ENCODE measurements around the gene CACNG7.

Gene CACNG7

DNA sequence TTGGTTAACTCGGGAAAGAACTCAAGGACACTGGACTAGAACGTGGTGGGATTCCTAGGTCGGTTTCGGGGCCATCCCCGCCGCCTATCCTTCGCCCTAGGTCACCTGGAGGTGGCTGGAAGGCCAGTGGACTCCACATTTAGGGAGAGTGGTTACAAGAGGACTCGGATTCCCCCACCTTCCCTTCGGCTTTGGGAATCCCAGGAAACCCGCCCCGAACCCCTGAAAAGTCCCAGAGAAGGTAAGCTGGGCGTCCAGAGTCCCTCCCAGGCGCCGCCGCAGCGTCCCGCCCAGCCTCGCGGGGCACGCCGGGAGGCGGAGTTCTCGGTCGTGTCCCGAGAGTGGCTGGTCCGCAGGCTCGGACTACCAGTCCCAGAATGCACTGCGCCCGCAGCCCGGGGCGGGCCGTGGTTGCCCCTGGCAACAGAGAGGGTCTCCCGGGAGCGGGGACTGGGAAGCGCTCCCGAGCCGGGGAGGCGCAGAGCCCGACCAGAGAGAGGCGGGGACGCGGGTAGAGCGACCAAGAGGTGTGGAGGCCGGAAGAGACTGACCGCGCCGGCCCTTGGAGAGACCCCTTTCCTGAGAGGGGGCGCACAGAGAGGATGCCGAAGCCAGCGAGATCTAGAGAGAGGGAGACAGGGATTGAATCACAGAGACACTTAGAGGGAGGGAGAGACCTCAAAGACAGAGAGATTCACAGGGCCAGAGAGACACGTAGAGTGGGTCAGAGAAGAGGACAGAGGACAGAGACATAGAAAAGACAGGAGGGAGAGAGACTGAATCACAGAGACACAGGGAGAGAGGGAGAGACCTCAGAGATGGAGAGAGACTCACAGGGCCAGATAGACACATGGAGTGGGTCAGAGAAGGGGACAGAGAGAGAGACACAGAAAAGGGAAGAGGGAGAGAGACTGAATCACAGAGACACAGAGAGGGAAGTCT is 29.7 kb upstream of the CACNG7 start:
- peak; percentile 87 to 89 for DNase-seq

DNA sequence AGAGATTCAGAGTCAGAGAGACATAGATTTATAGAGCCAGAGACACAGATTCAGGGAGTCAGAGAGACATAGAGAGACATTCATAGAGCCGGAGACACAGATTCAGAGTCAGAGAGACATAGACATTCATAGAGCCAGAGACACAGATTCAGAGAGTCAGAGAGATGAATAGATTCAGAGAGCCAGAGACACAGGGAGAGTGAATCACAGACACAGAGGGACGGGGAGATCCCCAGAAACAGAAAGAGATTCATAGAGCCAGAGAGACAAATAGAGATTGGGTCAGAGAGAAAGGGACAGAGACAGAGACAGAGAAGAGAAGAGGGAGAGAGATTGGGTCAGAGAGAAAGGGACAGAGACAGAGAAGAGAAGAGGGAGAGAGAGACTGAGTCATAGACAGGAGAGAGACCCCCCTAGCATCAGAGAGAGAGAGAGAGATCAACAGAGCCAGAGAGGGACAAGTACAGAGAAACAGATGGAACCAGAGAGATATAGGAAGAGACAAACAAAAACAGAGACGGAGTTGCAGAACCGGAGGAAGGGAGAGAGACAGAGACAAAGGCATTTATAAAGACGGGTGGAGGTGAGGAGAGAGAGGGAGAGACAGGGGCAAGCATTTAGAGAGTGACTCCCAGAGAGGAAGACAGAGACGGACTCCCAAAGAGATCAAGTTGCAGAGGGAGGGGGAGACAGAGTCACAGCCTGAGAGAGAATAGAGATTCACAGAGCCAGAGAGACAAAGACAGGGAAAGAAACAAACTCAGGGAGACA is 28.2 kb upstream of the CACNG7 start:
- DNase-seq = no peak

DNA sequence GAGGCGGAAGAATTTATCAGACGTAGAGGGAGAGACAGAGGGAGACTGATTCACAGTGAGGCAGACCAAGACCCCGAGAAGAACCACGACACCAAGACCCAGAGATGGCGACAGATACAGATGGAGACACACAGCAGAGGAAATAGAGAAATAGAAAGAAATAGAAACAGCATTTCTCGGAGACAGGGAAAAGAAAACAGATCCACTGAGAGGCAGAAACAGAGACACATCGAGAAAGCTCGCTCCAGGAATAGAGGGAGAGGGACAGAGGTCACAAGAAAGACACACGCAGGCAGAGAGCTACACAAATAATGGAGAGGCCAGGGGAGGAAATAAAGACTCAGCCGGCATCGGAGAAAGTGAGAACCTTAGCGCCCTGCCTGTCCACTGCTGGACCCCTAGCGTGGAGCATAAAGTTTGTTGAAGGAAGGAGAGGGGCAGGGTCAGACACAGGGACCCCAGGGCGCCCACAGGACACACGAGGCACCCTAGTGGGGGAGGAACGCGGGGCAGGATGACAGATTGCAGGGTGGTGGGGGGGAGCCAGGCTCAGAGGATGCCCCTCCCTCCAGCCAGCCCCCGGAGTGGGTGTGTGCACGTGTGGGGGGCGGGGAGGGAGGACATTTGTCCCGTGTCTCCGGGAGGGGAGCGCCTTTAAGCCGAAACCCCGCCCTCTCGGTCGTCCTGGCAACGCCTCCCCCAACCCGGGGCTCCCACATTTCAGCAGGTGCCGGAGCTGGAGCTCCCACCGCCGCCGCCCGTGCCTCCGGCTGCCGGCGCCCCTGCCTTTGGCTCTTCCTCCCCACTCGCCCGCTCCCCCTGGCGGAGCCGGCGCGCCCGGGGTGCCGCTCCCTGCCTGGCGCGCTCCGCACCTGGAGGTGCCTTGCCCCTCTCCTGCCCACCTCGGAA is 27.3 kb upstream of the CACNG7 start, which contains the start of gene PRKCG:
TSS of gene PRKCG (plus strand) at position 716 of the 909 bp plus-strand sequence. CDS start 298 bp downstream, outside the sequence.
- peak; percentile 69 to 78 for DNase-seq

DNA sequence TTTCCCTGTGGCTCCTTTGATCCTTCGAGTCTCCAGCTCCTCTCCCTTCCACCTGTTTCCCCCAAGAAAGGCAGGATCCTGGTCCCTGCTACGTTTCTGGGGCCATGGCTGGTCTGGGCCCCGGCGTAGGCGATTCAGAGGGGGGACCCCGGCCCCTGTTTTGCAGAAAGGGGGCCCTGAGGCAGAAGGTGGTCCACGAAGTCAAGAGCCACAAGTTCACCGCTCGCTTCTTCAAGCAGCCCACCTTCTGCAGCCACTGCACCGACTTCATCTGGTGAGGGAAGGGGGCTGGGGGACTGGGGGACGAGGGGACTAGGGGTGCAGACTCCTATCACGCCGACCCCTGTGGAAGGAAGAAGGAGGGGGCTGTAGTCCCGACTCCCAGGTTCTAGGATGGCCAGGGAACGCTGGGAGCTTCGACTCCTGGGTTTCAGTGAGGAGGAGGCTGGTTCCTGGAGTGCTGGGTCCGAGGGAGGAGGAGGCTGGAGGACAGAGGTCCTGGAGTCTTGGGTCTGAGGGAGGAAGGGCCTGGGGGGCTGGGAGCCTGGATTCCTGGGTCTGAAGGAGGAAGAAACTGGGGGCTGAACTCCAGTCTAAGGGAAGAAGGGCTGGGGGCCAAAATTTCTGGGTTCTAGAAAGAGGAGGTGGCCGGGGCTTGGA is 26.6 kb upstream of the CACNG7 start:
- DNase-seq = no peak

DNA sequence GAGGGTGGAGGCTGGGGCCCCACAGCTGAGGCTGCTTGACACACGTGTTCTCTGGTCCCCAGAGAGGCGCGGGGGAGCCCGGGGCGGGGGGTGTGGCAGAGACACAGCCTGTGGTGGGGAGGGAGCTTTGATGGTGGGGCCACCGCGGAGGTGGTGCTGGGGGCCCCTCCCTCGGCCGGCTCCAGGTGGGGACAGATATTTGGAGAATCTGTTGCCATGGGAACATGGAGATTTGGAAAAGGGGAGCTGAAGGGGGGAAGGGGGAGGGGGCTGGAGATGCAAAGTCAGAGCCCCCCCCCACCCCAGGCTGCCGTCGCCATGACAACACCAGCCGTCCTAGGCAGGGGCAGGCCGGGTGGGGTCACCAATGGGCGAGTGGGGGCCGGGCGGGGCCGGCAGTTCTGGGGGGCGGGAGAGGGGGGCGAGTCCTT is 25.8 kb upstream of the CACNG7 start:
- DNase-seq = peak in 1 of 2 donors; percentile 52

DNA sequence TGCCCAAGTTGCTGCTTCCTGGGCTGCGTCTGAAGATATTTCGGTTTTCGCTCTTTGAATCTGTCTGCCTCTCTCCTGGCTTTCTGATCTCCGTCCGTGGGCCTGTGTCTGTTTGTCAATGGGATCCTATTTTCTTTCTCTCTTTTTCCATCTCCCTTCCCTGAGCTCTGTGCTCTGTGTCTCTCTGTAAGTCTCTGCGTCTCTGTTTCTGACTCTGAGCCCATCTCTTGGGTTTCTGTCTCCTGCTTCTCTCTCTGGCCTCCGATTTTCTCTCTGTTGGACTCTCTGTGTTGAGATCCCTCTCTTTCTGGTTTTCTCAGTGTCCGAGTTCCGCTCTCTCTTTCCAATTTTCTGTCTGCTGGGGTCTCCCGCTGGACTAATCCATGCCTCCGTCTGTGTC is 25.3 kb upstream of the CACNG7 start:
- no peak for DNase-seq

DNA sequence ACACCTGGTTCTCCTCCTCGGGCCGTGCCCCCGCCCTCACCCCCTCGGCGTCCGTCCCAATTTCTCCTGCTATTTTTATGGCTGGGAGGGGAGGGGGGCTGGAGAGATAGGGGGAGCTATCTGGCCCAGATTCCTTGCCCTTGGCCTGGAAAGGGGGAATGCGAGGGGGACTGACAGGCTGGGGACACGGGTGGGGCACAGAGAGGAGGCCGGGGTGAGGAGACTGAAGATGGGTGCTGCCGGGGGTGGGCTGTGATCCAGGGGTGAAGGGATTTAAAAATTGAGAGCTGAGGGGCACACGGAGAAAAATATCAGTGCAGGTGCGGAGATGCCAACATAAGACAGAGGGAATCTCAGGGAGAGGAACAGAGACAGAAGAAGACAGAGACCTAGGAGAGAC is 24.8 kb upstream of the CACNG7 start:
- DNase-seq = no peak

DNA sequence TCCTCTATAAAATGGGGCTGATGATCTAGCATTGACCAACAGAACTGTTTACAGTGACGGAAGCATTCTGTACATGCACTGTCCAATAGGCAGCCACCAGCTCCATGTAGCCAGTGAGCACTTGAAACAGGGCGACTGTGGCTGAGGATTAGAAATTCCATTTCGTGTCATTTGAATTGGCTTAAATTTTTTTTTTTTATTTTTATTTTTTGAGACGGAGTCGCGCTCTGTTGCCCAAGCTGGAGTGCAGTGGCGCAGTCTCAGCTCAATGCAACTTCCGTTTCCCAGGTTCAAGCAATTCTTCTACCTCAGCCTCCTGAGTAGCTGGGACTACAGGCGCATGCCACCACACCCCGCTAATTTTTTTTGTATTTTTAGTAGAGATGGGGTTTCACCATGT is 24.0 kb upstream of the CACNG7 start:
- no peak for DNase-seq

DNA sequence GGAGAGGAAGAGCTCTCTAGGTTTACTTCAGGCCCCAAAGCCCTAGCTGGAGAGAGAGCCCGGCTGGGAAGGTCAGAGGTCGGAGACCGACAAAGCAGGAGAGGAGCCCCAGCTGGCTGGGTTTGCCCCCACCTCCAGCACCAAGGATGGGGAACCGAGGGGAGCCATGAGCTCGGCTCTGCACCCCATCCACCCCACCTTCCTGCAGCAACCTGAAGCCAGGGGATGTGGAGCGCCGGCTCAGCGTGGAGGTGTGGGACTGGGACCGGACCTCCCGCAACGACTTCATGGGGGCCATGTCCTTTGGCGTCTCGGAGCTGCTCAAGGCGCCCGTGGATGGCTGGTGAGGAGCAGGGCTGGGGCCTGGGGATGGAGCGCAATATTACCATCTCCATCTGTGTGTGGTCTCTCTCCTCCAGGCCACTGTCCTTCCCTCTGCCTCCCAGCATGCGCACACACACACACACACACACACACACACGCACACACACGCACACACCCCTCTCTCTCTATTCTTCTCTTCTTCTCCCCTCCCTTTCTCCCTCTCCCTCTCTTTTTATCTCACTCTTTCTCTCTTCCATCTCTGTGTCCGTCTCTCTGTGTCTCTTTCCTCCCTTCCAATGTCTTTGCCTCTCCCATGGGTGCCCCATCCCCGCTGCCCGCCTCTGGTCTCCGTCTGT is 16.6 kb upstream of the CACNG7 start:
- DNase-seq = no peak

DNA sequence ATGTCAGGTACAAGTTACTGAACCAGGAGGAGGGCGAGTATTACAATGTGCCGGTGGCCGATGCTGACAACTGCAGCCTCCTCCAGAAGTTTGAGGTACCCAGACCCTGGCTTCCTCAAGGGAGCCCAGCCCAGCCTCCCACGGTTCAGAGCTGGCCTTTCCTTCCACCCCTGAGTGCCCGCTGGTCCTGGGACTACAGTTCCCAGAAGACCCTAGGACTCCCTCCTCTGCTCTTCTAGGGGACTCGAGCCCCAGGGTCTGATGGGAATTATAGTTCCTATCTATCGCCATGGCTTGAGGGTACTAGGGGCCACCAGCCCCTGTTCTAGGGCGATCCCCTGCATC is 16.1 kb upstream of the CACNG7 start:
- no peak for DNase-seq

DNA sequence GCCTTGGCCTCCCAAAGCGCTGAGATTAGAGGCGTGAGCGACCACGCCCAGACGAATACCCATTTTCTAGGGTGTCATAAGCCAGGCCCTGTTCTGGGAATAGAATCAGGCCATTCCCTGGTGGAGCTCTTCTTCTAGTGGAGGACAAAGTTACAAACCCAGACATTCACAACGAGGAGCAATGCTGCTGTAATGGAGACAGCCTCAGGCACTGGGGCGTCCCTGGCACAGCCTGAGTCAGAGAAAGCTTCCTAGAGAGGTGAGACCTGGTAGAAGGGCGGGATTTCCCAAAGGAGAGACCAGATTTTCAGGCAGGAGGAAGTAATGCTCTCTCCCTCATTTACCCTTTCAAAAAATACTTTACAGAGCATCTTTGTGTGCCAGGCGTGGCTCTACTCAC is 14.4 kb upstream of the CACNG7 start:
- no peak for DNase-seq

DNA sequence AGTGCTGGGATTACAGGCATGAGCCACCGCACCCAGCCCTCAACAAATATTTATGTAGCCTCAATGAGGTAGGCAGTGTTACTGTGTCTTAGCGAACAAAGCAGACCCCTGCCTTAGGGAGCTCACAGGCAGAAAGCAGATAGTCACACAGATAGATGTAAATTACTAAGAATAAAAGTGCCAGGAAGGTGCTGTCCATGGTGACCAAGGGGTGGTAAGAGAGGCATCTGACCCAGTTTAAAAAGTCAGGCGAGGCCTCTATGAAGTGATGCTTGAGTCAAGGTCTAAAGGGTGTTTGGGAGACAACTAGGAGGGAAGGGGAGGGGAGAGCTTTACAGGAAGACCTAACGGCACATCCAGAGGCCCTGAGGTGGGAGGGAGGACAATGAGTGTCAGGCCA is 12.4 kb upstream of the CACNG7 start:
- DNase-seq = no peak

DNA sequence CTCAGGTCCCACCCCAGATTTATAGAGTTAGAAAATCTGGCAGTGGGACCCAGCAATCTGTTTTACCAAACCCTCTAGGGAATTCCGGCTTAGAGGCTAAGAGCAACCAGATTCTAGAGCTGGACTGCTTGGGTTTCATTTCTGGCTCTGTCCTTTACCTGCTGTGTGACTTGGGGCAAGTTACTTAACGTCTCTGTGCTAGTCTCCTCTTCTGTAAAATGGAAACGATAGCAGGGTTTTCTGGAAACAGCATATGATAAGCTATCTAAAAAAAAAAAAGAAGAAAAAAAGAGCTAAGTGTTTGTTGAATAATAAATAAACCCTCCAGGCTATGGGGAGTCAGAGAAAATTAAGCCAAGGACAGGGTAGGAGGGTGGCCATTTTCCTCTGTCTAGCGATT is 11.6 kb upstream of the CACNG7 start:
- DNase-seq = no peak

DNA sequence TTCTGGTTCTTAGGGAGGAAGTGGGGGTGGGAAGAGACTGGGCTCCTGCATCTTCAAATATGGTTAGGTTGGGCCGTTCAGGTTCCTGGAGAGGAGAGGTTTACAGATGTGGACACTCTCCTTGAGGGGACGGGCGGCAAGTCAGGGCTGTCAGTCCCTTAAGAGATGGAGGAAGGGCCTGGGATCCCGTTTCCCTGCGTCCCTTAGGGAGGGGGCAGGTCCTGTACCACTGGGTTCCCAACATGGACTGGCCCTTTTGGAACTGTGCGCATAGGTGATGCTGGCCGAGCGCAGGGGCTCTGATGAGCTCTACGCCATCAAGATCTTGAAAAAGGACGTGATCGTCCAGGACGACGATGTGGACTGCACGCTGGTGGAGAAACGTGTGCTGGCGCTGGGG is 10.9 kb upstream of the CACNG7 start:
- DNase-seq = no peak

DNA sequence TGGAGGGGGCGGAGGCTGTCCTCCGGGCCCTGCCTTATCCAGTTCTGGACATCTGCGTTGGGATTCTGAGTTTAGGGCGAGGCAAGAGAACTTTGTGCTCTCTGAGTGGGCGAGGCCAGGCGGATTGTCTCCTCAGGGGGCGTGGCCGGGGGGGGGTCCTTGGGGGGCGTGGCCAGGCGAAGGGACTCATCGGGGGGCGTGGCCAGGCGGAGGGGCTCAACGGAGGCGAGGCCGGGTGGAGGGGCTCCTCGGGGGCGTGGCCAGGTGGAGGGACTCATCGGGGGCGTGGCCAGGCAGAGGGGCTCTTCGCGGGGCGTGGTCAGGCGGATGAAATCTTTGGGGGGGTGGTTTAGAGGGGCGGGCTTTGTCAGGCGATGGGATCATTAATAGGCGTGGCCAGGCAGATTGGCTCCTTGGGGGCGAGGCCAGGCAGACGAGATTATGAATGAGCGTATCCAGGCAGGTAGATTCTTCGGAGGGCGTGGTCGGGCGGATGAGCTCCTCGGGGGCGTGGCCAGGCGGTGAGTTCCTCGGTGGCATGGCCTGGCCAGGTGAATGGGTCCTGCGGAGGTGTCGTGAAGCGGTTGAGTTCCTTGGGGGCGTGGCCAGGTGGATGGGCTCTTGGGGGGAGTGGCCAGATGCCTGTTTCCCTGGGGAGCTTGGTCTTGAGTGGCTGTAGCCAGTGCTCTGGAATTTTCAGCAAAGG is 10.3 kb upstream of the CACNG7 start:
- no peak for DNase-seq

DNA sequence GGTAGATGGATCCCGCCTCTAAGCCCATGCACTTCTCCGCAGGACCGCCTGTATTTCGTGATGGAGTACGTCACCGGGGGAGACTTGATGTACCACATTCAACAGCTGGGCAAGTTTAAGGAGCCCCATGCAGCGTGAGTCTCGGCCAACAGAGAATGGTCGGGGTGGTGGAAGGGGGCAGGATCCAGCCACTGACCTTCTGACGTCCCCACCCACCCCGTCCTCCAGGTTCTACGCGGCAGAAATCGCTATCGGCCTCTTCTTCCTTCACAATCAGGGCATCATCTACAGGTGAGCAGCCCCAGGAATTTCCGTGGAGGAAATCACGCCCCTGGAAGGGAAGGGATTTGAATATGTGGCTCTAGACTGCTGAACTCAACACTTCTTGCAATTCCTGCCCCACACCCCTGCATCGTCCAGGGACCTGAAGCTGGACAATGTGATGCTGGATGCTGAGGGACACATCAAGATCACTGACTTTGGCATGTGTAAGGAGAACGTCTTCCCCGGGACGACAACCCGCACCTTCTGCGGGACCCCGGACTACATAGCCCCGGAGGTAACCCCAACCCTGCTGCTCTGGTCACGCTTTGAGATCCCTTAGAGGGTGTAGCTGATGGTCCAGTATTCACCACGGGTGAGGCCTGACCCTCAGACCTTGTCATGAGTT is 8.8 kb upstream of the CACNG7 start:
- DNase-seq = no peak

DNA sequence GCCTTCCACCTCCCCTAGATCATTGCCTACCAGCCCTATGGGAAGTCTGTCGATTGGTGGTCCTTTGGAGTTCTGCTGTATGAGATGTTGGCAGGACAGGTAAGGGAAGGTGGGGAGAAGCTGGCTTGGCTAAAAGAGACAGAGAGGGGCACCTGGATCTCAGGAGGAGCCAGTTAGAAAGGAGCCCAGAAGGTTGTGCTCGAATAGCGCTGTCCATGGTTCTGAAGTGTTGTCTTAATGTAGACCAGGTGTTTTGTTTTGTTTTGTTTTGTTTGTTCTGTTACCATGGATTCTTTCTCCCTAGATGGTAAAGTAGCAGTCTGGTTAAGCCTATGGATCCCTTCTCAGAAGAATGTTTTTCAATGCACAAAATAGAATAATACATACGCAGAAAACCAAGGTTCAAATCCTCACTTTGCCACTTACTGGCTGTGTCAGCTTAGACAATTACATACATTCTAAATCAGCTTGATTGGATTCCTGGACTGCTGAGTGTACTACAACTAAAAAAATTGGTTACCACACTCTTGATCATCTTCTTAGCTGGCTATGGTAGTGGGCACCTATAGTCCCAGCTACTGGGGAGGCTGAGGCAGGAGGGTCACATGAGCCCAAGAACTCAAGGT is 5.9 kb upstream of the CACNG7 start:
- peak; percentile 15 to 54 for DNase-seq

DNA sequence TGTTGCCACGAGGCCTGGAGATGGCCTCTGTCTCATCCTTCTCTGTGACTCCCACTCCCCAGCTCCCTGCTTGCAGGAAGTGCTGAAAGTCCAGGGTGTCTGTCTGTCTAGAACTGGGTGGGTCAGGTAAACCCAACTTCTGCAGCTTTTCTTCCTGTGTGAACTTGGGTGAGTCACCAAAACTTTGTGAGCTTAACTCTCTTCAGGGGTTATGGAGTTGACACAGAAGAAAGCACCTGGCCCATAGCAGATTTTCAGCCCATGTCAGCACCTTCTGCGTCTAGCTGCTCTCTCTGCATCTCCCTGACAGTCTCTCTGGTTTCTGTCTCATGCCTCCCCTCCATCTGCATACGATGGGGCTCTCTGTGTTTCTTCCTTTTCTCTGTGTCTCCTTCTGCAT is 4.2 kb upstream of the CACNG7 start:
- DNase-seq = no peak

DNA sequence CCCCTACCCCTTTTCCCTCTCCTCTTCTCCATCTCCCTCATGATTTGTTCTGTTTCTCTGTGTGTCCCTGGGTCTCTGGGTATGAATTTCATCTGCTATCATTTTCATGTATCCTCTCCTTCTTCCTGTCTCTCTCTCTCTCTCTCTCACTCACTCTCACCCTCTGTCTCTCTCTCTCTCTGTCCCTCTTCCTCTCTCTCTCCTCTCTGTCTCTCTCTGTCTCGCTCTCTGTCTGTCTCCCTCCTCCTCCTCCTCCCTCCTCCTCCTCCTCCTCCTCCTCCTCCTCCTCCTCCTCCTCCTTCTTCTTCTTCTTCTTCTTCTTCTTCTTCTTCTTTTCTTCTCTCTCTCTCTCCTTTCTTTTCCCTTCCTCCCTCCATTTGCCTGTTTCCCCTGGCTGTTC is 3.3 kb upstream of the CACNG7 start:
- no peak for DNase-seq

Data from CD4-positive, alpha-beta T cell treated with Interferon alpha-2 for 1 hour (primary cell).